HEK293 (cell line): ENCODE measurements around the gene CADM1.
A peak's percentile ranks its signal among the peaks of the same experiment; 100 is the strongest.

ENCODE experiments used
- CTCF ChIA-PET: fragments of 350-600 bp; formaldehyde crosslinking; extraction: SDS; loops from one replicate; lab custom pipeline; 2021; ENCODE audit warnings: antibody characterized with exemption; lab: Yijun Ruan, JAX
- POLR2A ChIA-PET: fragments of 300-600 bp; formaldehyde crosslinking; extraction: SDS; loops from one replicate; lab custom pipeline; 2020; ENCODE audit warnings: antibody characterized with exemption, inconsistent platforms; lab: Yijun Ruan, JAX
- H3K27ac ChIP-seq: fragments of 200-500 bp; sonication (Bioruptor generic); 2 replicates; pipeline ENCODE4 v1.5.1; 2014; ENCODE audit warnings: low read depth, low read length, control low read depth, inconsistent platforms; ENCODE audit errors: extremely low read depth
- H3K36me3 ChIP-seq, 2 experiments: fragments of 200-500 bp in 1 of 2; sonication (Bioruptor generic) in 1 of 2; 1 replicate in 1 of 2; 2 replicates in 1 of 2; pipeline ENCODE4 v1.5.1; 2014 to 2017; ENCODE audit warnings: inconsistent platforms in 2 of 2, low read length in 2 of 2; ENCODE audit not compliant: control insufficient read depth in 2 of 2, insufficient read depth in 1 of 2
- H3K4me1 ChIP-seq: fragments of 200-500 bp; sonication (Bioruptor generic); 2 replicates; pipeline ENCODE4 v1.5.1; 2014; ENCODE audit warnings: mild to moderate bottlenecking, low read length, inconsistent platforms; ENCODE audit not compliant: control insufficient read depth, insufficient read depth
- H3K4me3 ChIP-seq: 2 replicates; pipeline ENCODE4 v1.5.1; 2011; ENCODE audit warnings: low read depth, mild to moderate bottlenecking, control low read depth, low read length, moderate library complexity
- H3K9me3 ChIP-seq: fragments of 200-500 bp; sonication (Bioruptor generic); 2 replicates; pipeline ENCODE4 v1.5.1; 2014; ENCODE audit warnings: low read depth, low read length, inconsistent platforms; ENCODE audit not compliant: control insufficient read depth, insufficient read depth
- GLIS1 ChIP-seq: fragments of 450-650 bp; formaldehyde crosslinking; IDR thresholded peaks from 2 replicates; pipeline ENCODE4 v1.5.1; 2016; ENCODE audit warnings: missing biosample characterization, missing genetic modification characterization
- GLIS2 ChIP-seq: fragments of 450-650 bp; formaldehyde crosslinking; IDR thresholded peaks from 2 replicates; pipeline ENCODE4 v1.5.1; 2016; ENCODE audit warnings: missing biosample characterization, missing genetic modification characterization
- KLF7 ChIP-seq: fragments of 450-650 bp; formaldehyde crosslinking; IDR thresholded peaks from 2 replicates; pipeline ENCODE4 v1.5.1; 2016; ENCODE audit warnings: missing biosample characterization, missing genetic modification characterization, borderline replicate concordance
- SCRT1 ChIP-seq: fragments of 450-650 bp; formaldehyde crosslinking; IDR thresholded peaks from 2 replicates; pipeline ENCODE4 v1.5.1; 2016; ENCODE audit warnings: missing biosample characterization, missing genetic modification characterization, borderline replicate concordance
- SCRT2 ChIP-seq: fragments of 450-650 bp; formaldehyde crosslinking; IDR thresholded peaks from 2 replicates; pipeline ENCODE4 v1.5.1; 2016; ENCODE audit warnings: missing biosample characterization, missing genetic modification characterization
- SP2 ChIP-seq: fragments of 450-650 bp; formaldehyde crosslinking; IDR thresholded peaks from 2 replicates; pipeline ENCODE4 v1.5.1; 2016; ENCODE audit warnings: missing biosample characterization, missing genetic modification characterization
- ZBTB20 ChIP-seq: fragments of 450-650 bp; formaldehyde crosslinking; IDR thresholded peaks from 2 replicates; pipeline ENCODE4 v1.5.1; 2016; ENCODE audit warnings: missing biosample characterization, missing genetic modification characterization
- ZIC2 ChIP-seq: fragments of 450-650 bp; formaldehyde crosslinking; IDR thresholded peaks from 2 replicates; pipeline ENCODE4 v1.5.1; 2016; ENCODE audit warnings: missing biosample characterization, missing genetic modification characterization
- ZNF214 ChIP-seq: fragments of 450-650 bp; formaldehyde crosslinking; IDR thresholded peaks from 2 replicates; pipeline ENCODE4 v1.5.1; 2017; ENCODE audit warnings: missing biosample characterization, mild to moderate bottlenecking, missing genetic modification characterization, borderline replicate concordance
- ZNF335 ChIP-seq: fragments of 450-650 bp; formaldehyde crosslinking; conservative IDR thresholded peaks from 2 replicates; pipeline ENCODE4 v1.5.1; 2016; ENCODE audit warnings: missing biosample characterization, missing genetic modification characterization
- ZNF350 ChIP-seq: fragments of 450-650 bp; formaldehyde crosslinking; IDR thresholded peaks from 2 replicates; pipeline ENCODE4 v1.5.0; 2017; ENCODE audit warnings: missing biosample characterization, mild to moderate bottlenecking, missing genetic modification characterization
- ZNF510 ChIP-seq: fragments of 450-650 bp; formaldehyde crosslinking; IDR thresholded peaks from 2 replicates; pipeline ENCODE4 v1.5.1; 2018; ENCODE audit warnings: mild to moderate bottlenecking, missing genetic modification characterization, missing biosample characterization; ENCODE audit not compliant: insufficient replicate concordance
- ZNF514 ChIP-seq: fragments of 450-650 bp; formaldehyde crosslinking; IDR thresholded peaks from 2 replicates; pipeline ENCODE4 v1.5.1; 2016; ENCODE audit warnings: missing biosample characterization, missing genetic modification characterization
- ZNF521 ChIP-seq: fragments of 450-650 bp; formaldehyde crosslinking; IDR thresholded peaks from 2 replicates; pipeline ENCODE4 v1.5.1; 2017; ENCODE audit warnings: missing biosample characterization, mild to moderate bottlenecking, missing genetic modification characterization
- ZNF530 ChIP-seq: fragments of 450-650 bp; formaldehyde crosslinking; IDR thresholded peaks from 2 replicates; pipeline ENCODE4 v1.5.1; 2016; ENCODE audit warnings: low read depth, missing biosample characterization, missing genetic modification characterization
- ZNF624 ChIP-seq: fragments of 450-650 bp; formaldehyde crosslinking; IDR thresholded peaks from 2 replicates; pipeline ENCODE4 v1.5.1; 2017; ENCODE audit warnings: missing biosample characterization, missing genetic modification characterization
- ZNF626 ChIP-seq: fragments of 450-650 bp; sonication (Bioruptor Pico); formaldehyde crosslinking; IDR thresholded peaks from 2 replicates; pipeline ENCODE4 v1.5.1; 2018; ENCODE audit warnings: missing biosample characterization, missing genetic modification characterization, inconsistent platforms
- ZNF645 ChIP-seq: fragments of 450-650 bp; formaldehyde crosslinking; IDR thresholded peaks from 2 replicates; pipeline ENCODE4; 2016; ENCODE audit warnings: missing biosample characterization, missing genetic modification characterization
- ZNF768 ChIP-seq: fragments of 450-650 bp; formaldehyde crosslinking; IDR thresholded peaks from 2 replicates; pipeline ENCODE4 v1.5.1; 2018; ENCODE audit warnings: missing biosample characterization, mild to moderate bottlenecking, missing genetic modification characterization
- ZNF792 ChIP-seq: fragments of 450-650 bp; formaldehyde crosslinking; IDR thresholded peaks from 2 replicates; pipeline ENCODE4 v1.5.1; 2016; ENCODE audit warnings: missing biosample characterization, missing genetic modification characterization
- ZXDB ChIP-seq: fragments of 450-650 bp; formaldehyde crosslinking; IDR thresholded peaks from 2 replicates; pipeline ENCODE4 v1.5.1; 2016; ENCODE audit warnings: missing biosample characterization, missing genetic modification characterization
- TF ChIP-seq, protein P1 (sequence below): fragments of 450-650 bp; formaldehyde crosslinking; IDR thresholded peaks from 2 replicates; pipeline ENCODE4 v1.5.1; 2016; ENCODE audit warnings: missing biosample characterization, missing genetic modification characterization
- TF ChIP-seq, protein P2 (sequence below): fragments of 450-650 bp; formaldehyde crosslinking; conservative IDR thresholded peaks from 2 replicates; pipeline ENCODE4 v1.5.1; 2016; ENCODE audit warnings: low read depth, missing biosample characterization, missing genetic modification characterization

The CADM1 gene

DNA sequence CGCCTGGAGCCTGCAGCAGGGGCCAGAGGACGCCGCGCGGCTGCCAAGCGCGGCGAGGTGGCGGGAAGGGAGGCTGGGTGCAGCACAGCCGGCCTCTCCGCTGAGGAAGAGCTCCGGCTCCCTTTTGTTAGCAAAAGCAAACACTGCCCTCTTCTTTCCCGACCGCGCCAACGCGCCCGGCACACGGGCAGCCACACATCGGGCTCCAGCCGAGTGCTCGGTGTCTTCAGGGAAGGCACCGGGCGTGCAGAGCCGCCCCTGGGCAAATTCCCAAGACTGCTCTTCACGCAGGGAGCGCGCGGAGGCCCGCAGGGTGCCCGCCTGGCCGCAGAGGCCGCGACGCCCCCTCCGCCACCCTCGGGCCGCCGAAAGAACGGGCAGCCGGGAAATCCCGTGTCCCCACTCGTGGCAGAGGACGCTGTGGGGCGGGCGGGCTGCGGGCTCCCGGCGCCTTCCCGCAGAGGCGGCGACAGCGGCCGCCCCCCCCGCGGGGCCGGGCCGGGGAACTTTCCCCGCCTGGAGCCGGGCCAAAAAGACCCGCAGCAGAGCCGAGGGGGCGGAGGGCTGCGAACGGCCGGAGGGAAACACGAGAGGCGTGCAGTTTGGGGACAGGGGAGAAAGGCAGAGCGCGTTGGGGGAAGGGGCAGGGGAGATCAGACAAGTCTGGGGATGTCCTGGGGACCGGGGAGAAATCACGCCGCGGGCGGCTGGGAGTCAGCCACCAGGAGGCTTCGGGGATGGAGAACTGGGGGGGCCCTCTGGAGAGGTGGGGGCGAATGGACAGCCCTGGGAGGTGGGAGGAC is 931 bp downstream of the CADM1 start (continued):
- TF ChIP-seq, protein P1, sequence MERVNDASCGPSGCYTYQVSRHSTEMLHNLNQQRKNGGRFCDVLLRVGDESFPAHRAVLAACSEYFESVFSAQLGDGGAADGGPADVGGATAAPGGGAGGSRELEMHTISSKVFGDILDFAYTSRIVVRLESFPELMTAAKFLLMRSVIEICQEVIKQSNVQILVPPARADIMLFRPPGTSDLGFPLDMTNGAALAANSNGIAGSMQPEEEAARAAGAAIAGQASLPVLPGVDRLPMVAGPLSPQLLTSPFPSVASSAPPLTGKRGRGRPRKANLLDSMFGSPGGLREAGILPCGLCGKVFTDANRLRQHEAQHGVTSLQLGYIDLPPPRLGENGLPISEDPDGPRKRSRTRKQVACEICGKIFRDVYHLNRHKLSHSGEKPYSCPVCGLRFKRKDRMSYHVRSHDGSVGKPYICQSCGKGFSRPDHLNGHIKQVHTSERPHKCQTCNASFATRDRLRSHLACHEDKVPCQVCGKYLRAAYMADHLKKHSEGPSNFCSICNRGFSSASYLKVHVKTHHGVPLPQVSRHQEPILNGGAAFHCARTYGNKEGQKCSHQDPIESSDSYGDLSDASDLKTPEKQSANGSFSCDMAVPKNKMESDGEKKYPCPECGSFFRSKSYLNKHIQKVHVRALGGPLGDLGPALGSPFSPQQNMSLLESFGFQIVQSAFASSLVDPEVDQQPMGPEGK (tag by site-specific recombination) = peak; percentile 46; the same call in 1 of the 2 replicates
- TF ChIP-seq GLIS2 (tag by site-specific recombination) (peak; percentile 72), SP2 (peak; percentile 5; the same call in 1 of the 2 replicates), ZNF792 (no peak), ZNF624 (tag by site-specific recombination) (no peak), ZXDB (tag by site-specific recombination) (peak; percentile 19; the same call in 1 of the 2 replicates), KLF7 (tag by site-specific recombination) (no peak), GLIS1 (tag by site-specific recombination) (peak; percentile 74), ZNF530 (tag by site-specific recombination) (no peak), ZIC2 (peak; percentile 37; the same call in 1 of the 2 replicates), ZNF768 (no peak), ZNF214 (tag by site-specific recombination) (no peak)

DNA sequence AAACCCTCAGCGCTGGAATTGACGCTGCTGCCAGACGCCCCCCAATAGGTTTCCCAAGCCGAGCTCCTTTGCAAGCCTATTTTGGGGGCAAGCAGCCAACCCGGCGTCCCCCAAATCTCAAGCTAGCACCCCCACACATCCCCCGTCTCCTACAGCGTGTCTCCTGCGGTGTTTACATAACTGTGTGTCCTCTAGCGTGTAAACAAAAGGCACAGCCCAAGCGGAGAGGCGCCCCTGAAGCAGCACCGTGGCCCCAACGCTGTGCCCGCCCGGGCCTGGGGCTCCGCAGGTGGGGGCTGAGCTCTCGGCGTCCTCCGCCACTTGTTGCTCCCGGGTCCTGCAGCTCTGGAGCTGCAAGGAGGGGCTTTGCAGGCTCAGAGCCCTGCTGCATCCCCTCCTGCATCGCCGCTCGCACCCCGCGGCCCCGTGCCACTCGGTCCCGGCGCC is 1.6 kb downstream of the CADM1 start:
- POLR2A ChIA-PET = interaction anchor here (0.6 to 2.1 kb wide), 8 partner anchors 9 to 175 kb away, joined by 3 to 10 read pairs (median 4); no protein-coding TSS in a partner anchor
- Histone ChIP-seq H3K9me3 (no peaks in the 10 kb centered on the region), H3K36me3 (no peaks in the 10 kb centered on the region), H3K4me3 (peak overlapping the region; percentile 59), H3K27ac (peak overlapping the region; percentile 92), H3K4me1 (peaks cover 11% of the 10 kb centered on the region; the same call in 1 of the 2 replicates)
- CTCF ChIA-PET = interaction anchor here (0.5 to 1.7 kb wide), 15 partner anchors 10 to 877 kb away, joined by 3 to 6 read pairs (median 3); no protein-coding TSS in a partner anchor
- TF ChIP-seq ZNF335 (tag by site-specific recombination) (peak; percentile 33; the same call in 1 of the 2 replicates), SCRT2 (tag by site-specific recombination) (peak; percentile 99), ZNF350 (tag by site-specific recombination) (no peak), ZNF514 (tag by site-specific recombination) (no peak), SCRT1 (peak; percentile 98), GLIS1 (tag by site-specific recombination) (peak; percentile 60), ZBTB20 (tag by site-specific recombination) (peak; percentile 80), ZXDB (tag by site-specific recombination) (0 out of 2 replicates have a peak, but pooled peaks have one; percentile 23), ZNF626 (tag by site-specific recombination) (no peak), ZNF510 (tag by site-specific recombination) (no peak), GLIS2 (tag by site-specific recombination) (0 out of 2 replicates have a peak, but pooled peaks have one; percentile 17), ZNF521 (tag by site-specific recombination) (no peak), ZNF645 (no peak)
- TF ChIP-seq, protein P1 (tag by site-specific recombination) = 0 out of 2 replicates have a peak, but pooled peaks have one; percentile 16
- TF ChIP-seq, protein P2, sequence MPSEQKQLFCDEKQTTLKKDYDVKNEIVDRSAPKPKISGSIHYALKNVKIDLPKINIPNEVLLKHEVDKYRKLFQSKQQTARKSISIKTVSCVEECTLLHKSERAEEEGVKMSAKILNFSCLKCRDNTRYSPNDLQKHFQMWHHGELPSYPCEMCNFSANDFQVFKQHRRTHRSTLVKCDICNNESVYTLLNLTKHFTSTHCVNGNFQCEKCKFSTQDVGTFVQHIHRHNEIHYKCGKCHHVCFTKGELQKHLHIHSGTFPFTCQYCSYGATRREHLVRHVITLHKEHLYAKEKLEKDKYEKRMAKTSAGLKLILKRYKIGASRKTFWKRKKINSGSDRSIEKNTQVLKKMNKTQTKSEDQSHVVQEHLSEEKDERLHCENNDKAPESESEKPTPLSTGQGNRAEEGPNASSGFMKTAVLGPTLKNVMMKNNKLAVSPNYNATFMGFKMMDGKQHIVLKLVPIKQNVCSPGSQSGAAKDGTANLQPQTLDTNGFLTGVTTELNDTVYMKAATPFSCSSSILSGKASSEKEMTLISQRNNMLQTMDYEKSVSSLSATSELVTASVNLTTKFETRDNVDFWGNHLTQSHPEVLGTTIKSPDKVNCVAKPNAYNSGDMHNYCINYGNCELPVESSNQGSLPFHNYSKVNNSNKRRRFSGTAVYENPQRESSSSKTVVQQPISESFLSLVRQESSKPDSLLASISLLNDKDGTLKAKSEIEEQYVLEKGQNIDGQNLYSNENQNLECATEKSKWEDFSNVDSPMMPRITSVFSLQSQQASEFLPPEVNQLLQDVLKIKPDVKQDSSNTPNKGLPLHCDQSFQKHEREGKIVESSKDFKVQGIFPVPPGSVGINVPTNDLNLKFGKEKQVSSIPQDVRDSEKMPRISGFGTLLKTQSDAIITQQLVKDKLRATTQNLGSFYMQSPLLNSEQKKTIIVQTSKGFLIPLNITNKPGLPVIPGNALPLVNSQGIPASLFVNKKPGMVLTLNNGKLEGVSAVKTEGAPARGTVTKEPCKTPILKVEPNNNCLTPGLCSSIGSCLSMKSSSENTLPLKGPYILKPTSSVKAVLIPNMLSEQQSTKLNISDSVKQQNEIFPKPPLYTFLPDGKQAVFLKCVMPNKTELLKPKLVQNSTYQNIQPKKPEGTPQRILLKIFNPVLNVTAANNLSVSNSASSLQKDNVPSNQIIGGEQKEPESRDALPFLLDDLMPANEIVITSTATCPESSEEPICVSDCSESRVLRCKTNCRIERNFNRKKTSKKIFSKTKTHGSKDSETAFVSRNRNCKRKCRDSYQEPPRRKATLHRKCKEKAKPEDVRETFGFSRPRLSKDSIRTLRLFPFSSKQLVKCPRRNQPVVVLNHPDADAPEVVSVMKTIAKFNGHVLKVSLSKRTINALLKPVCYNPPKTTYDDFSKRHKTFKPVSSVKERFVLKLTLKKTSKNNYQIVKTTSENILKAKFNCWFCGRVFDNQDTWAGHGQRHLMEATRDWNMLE (tag by site-specific recombination) = no peak
